ENCODE results near the gene HEG1. TPM values are rescaled to one million over a fixed set of nuclear protein-coding genes. Genes with fewer than 3 reads are reported as not detected.

The HEG1 gene
- total RNA-seq, 4 donors from 2014 or later, result 13.9 to 30.8 (median 26.5) TPM

DNA sequence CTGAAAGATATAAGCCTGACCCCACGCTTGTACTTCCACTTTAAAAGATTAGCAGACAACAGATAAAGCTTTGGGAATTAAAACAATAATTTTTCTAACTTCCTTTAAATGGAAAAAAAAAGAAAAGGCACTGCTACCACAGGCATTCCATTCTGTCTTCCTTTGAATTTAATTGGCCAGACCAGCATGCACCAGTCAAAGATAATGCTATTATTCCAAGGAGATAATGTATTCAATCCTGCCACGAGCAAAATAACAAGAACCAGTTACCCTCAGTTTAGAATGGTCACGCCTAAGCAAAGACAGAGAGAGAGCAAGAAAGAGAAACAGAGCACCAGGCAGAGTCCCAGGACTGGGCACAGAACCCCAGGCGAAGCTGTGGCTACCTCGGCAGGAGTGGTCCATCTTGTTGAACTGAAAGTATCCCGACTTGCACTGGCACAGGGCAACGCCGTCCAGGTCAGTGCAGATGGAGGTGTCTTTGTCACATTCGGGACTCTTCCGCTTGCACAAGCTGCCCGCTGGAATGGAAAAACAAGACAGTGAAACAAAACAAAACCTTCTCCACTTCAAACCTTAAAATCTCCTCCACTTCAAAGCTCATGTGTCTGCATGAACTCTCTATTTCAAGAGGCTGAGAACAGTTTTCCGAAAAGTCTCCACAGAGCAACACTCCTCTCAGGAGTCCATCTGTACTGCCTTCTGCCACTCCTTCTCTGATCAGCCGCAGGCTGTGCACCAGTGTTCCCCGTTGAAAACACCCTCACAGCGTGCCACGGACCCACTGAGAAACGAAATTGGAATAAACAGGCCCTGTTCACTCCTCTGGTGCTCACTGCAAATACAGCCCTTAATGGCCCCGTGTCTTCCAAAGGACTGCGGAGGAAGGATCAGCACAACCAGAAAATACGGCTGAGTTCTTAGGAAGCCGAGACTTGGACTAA lies 58.2 kb downstream of the HEG1 start:
- no peaks in the 10 kb centered on the region for H3K27me3 ChIP-seq
- TF ChIP-seq EP300 (IDR thresholded peaks at IDR 0.05), result no peak
- TF ChIP-seq POLR2A (IDR thresholded peaks at IDR 0.05), result no peak
- no peak for TF ChIP-seq CTCF (IDR thresholded peaks at IDR 0.05)
- no peak for TF ChIP-seq POLR2AphosphoS5 (IDR thresholded peaks at IDR 0.05)
- H3K4me3 ChIP-seq, result no peak overlapping the region
- no peak for DNase-seq (ENCODE audit: low spot score in 2 of 2)
- H3K27ac ChIP-seq, result no peak overlapping the region
- H3K9me3 ChIP-seq, result no peaks in the 10 kb centered on the region
- peaks cover 26% of the 10 kb centered on the region for H3K4me1 ChIP-seq
- 91% methylated on average over 21 of the region's 21 CpGs for WGBS
- peaks cover 40% of the 10 kb centered on the region for H3K36me3 ChIP-seq

GRCh38 chr3:124995460-124995994 lies 60.3 kb downstream of the HEG1 start:
- no peaks in the 10 kb centered on the region for H3K27me3 ChIP-seq
- no peak for DNase-seq (ENCODE audit: low spot score in 2 of 2)
- H3K9me3 ChIP-seq, result no peaks in the 10 kb centered on the region
- no peak overlapping the region for H3K27ac ChIP-seq
- H3K36me3 ChIP-seq, result peaks cover 38% of the 10 kb centered on the region
- 81% methylated on average over 3 of the region's 6 CpGs for WGBS
- H3K4me3 ChIP-seq, result no peak overlapping the region
- TF ChIP-seq POLR2A (IDR thresholded peaks at IDR 0.05) (no peak), EP300 (IDR thresholded peaks at IDR 0.05) (no peak), CTCF (IDR thresholded peaks at IDR 0.05) (peak; percentile 62 to 66), POLR2AphosphoS5 (IDR thresholded peaks at IDR 0.05) (no peak)
- peaks cover 16% of the 10 kb centered on the region for H3K4me1 ChIP-seq

DNA sequence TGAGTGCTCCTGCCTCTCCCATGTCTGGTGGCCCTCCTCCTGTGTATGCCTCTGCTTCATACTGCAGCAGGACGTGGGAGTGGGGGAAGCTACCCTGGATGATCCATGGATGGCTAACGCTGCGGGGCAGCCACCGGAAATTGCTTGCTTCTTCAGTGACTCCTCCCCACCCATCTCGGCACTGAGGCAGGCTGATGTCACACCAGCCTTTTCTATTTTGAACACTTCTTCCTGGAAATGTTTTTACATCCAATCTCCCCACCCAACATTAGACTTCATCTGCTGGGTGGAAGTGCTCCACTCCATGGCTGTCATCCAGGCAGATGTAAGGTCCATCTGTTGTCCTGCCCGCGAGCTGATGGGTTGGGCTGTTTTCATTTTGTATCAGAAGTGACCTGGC lies 62.3 kb downstream of the HEG1 start:
- TF ChIP-seq POLR2A (IDR thresholded peaks at IDR 0.05) (no peak), EP300 (IDR thresholded peaks at IDR 0.05) (no peak), POLR2AphosphoS5 (IDR thresholded peaks at IDR 0.05) (no peak), CTCF (IDR thresholded peaks at IDR 0.05) (no peak)
- H3K4me1 ChIP-seq, result peaks cover 3% of the 10 kb centered on the region
- no peak overlapping the region for H3K27ac ChIP-seq
- no peaks in the 10 kb centered on the region for H3K9me3 ChIP-seq
- peaks cover 54% of the 10 kb centered on the region for H3K36me3 ChIP-seq
- H3K4me3 ChIP-seq, result no peak overlapping the region
- WGBS, result 55% methylated on average over 7 of the region's 7 CpGs
- peak in 1 of 2 donors; percentile 72 for DNase-seq (ENCODE audit: low spot score in 2 of 2)
- no peaks in the 10 kb centered on the region for H3K27me3 ChIP-seq

DNA sequence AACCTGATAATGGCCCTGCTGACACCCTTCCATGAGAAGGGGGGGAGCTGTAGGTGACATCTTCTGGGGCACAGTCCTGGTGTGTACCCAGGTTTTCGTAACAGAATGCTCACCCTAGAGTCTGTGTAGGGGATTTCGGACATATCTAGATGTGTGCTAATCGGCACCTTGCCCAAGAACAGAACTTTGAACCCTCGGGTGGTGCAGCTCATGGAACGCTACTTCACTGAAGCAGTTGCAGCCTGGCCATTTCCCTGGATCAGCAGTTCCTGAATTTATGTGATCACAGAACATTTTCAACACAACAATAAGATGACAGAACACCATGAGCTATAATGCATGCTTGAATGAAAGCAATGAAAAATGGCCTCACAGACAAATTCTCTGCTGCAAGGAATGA lies 63.8 kb downstream of the HEG1 start:
- 94% methylated on average over 5 of the region's 5 CpGs for WGBS
- H3K27ac ChIP-seq, result no peak overlapping the region

More for the DNA sequence above, 63.8 kb downstream of the HEG1 start:
- H3K9me3 ChIP-seq, result no peaks in the 10 kb centered on the region
- no peak for TF ChIP-seq POLR2A (IDR thresholded peaks at IDR 0.05)
- TF ChIP-seq CTCF (IDR thresholded peaks at IDR 0.05), result no peak
- TF ChIP-seq EP300 (IDR thresholded peaks at IDR 0.05), result no peak
- no peak for TF ChIP-seq POLR2AphosphoS5 (IDR thresholded peaks at IDR 0.05)
- peaks cover 3% of the 10 kb centered on the region for H3K4me1 ChIP-seq
- peaks cover 42% of the 10 kb centered on the region for H3K36me3 ChIP-seq
- DNase-seq (ENCODE audit: low spot score in 2 of 2), result no peak
- no peaks in the 10 kb centered on the region for H3K27me3 ChIP-seq
- no peak overlapping the region for H3K4me3 ChIP-seq
